ENCODE results near the gene GREB1. TPM values are rescaled to one million over a fixed set of nuclear protein-coding genes. Genes with fewer than 3 reads are reported as not detected.

GREB1 gene
- polyA plus RNA-seq, 1 donor from 2014 or later: 17.2 TPM

DNA sequence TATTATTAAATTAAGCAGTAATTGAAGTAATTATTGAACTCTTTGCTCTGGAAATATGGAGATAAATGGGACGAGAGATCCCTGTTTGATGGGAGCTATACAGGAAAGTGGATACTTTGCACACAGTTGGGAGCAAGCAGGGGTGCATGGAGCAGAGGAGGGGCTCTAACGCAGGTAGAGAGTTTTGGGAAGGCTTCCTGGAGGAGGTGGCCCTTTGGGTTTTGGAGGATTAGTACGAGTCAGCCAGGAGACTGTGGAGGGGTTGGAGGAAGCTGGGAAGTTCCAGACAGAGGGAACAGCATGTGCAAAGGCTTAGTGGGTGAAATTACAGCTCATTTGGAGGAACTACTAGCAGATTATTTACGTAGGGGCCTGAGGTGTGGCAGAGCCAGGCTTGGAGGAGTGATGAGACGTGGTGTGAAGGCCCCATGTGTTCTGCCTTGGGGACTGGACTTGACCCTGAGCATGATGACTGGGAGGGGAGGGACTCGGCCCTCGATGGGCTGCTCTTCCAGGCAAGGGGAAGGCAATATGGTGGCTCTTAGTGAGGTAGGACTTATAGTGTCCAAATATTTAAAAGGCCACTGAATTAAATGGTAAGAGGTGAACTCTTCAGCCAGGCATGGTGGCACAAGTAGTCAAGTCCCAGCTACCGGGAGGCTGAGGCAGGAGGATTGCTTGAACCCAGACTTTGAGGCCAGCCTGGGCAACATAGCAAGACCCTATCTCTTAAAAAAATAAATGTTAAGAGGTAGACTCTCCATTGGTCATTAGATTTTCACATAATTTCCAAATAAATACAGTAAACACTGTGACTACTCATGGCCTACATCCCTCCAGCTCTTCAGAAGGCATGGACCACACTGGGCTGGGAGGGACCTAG lies 30.2 kb downstream of the GREB1 start:
- Histone ChIP-seq H3K36me3 (ENCODE audit: insufficient read depth, low read length) (no peaks in the 10 kb centered on the region), H3K27me3 (ENCODE audit: insufficient read depth, low read depth, low read length) (no peaks in the 10 kb centered on the region), H3K4me2 (ENCODE audit: low read length) (no peak overlapping the region), H3K4me3 (ENCODE audit: low read length) (no peak overlapping the region), H3K27ac (ENCODE audit: low read length) (no peak overlapping the region), H2AFZ (ENCODE audit: low read depth, low read length) (no peak overlapping the region), H3K9ac (ENCODE audit: low read length) (no peak overlapping the region), H3K9me3 (ENCODE audit: low read length) (no peaks in the 10 kb centered on the region), H4K20me1 (ENCODE audit: insufficient read depth) (no peaks in the 10 kb centered on the region), H3F3A (ENCODE audit: insufficient read depth, low read length, poor library complexity, severe bottlenecking) (no peaks in the 10 kb centered on the region), H3K79me2 (replicated peaks; ENCODE audit: insufficient read depth, low read length) (no peaks in the 10 kb centered on the region), H3K9me2 (ENCODE audit: insufficient read depth, low read length) (no peaks in the 10 kb centered on the region)
- TF ChIP-seq MXI1 (conservative IDR thresholded peaks at IDR 0.05; ENCODE audit: poor library complexity, severe bottlenecking): no peak
- TF ChIP-seq, protein P1, sequence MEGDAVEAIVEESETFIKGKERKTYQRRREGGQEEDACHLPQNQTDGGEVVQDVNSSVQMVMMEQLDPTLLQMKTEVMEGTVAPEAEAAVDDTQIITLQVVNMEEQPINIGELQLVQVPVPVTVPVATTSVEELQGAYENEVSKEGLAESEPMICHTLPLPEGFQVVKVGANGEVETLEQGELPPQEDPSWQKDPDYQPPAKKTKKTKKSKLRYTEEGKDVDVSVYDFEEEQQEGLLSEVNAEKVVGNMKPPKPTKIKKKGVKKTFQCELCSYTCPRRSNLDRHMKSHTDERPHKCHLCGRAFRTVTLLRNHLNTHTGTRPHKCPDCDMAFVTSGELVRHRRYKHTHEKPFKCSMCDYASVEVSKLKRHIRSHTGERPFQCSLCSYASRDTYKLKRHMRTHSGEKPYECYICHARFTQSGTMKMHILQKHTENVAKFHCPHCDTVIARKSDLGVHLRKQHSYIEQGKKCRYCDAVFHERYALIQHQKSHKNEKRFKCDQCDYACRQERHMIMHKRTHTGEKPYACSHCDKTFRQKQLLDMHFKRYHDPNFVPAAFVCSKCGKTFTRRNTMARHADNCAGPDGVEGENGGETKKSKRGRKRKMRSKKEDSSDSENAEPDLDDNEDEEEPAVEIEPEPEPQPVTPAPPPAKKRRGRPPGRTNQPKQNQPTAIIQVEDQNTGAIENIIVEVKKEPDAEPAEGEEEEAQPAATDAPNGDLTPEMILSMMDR (IDR thresholded peaks at IDR 0.05; ENCODE audit: poor library complexity, severe bottlenecking): no peak
- no peak for TF ChIP-seq EP300 (conservative IDR thresholded peaks at IDR 0.05; ENCODE audit: poor library complexity, severe bottlenecking)
- TF ChIP-seq RAD21 (conservative IDR thresholded peaks at IDR 0.05): no peak
- TF ChIP-seq SMC3 (conservative IDR thresholded peaks at IDR 0.05; ENCODE audit: poor library complexity): no peak
- no peak for TF ChIP-seq POLR2AphosphoS5 (IDR thresholded peaks at IDR 0.05)
- TF ChIP-seq, protein P2, sequence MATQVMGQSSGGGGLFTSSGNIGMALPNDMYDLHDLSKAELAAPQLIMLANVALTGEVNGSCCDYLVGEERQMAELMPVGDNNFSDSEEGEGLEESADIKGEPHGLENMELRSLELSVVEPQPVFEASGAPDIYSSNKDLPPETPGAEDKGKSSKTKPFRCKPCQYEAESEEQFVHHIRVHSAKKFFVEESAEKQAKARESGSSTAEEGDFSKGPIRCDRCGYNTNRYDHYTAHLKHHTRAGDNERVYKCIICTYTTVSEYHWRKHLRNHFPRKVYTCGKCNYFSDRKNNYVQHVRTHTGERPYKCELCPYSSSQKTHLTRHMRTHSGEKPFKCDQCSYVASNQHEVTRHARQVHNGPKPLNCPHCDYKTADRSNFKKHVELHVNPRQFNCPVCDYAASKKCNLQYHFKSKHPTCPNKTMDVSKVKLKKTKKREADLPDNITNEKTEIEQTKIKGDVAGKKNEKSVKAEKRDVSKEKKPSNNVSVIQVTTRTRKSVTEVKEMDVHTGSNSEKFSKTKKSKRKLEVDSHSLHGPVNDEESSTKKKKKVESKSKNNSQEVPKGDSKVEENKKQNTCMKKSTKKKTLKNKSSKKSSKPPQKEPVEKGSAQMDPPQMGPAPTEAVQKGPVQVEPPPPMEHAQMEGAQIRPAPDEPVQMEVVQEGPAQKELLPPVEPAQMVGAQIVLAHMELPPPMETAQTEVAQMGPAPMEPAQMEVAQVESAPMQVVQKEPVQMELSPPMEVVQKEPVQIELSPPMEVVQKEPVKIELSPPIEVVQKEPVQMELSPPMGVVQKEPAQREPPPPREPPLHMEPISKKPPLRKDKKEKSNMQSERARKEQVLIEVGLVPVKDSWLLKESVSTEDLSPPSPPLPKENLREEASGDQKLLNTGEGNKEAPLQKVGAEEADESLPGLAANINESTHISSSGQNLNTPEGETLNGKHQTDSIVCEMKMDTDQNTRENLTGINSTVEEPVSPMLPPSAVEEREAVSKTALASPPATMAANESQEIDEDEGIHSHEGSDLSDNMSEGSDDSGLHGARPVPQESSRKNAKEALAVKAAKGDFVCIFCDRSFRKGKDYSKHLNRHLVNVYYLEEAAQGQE (IDR thresholded peaks at IDR 0.05; ENCODE audit: borderline replicate concordance): no peak
- TF ChIP-seq TAF1 (IDR thresholded peaks at IDR 0.05; ENCODE audit: low read depth): no peak
- TF ChIP-seq EZH2 (IDR thresholded peaks at IDR 0.05; ENCODE audit: borderline replicate concordance, insufficient read depth, low read length, poor library complexity, severe bottlenecking): no peak

DNA sequence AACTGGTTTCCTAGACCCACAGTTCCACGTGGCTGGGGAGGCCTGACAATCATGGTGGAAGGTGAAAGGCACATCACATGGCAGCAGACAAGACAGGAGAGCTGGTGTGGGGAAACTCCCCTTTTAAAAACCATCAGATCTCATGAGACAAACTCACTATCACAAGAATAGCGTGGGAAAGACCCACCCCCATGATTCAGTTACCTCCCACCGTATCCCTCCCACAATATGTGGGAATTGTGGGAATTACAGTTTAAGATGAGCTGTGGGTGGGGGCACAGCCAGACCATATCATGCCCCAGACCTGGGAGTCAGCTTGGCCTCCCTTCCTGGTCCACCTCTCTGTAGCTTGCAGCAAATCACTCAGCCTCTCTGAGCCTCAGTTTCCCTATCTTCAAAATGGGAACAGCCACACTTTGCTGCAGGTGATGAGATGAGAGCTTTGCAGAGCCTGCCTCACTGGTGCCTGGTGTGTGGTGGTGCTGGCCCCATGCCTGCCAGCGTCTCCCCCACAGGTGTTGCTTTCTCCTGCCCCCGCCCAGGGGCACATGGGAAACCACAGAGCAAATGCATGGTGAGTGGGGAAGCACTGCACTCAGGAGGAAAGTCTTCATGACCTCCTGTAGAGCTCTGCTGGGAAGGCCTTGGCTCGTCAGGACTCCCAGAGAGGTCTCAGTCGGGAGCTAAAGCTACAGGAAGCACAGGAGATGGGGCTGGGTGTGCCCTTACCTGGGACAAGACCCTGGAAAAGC lies 31.1 kb downstream of the GREB1 start:
- no peaks in the 10 kb centered on the region for H3K79me2 ChIP-seq (replicated peaks; ENCODE audit: insufficient read depth, low read length)
- H3K9me3 ChIP-seq (ENCODE audit: low read length): no peaks in the 10 kb centered on the region
- no peak overlapping the region for H3K4me3 ChIP-seq (ENCODE audit: low read length)
- no peaks in the 10 kb centered on the region for H3K36me3 ChIP-seq (ENCODE audit: insufficient read depth, low read length)
- no peak overlapping the region for H2AFZ ChIP-seq (ENCODE audit: low read depth, low read length)
- TF ChIP-seq EZH2 (IDR thresholded peaks at IDR 0.05; ENCODE audit: borderline replicate concordance, insufficient read depth, low read length, poor library complexity, severe bottlenecking): no peak
- TF ChIP-seq, protein P2 (IDR thresholded peaks at IDR 0.05; ENCODE audit: borderline replicate concordance): no peak
- no peak for TF ChIP-seq RAD21 (conservative IDR thresholded peaks at IDR 0.05)
- TF ChIP-seq SMC3 (conservative IDR thresholded peaks at IDR 0.05; ENCODE audit: poor library complexity): no peak
- no peak for TF ChIP-seq MXI1 (conservative IDR thresholded peaks at IDR 0.05; ENCODE audit: poor library complexity, severe bottlenecking)
- TF ChIP-seq EP300 (conservative IDR thresholded peaks at IDR 0.05; ENCODE audit: poor library complexity, severe bottlenecking): no peak
- no peak for TF ChIP-seq POLR2AphosphoS5 (IDR thresholded peaks at IDR 0.05)
- TF ChIP-seq TAF1 (IDR thresholded peaks at IDR 0.05; ENCODE audit: low read depth): no peak
- TF ChIP-seq, protein P1 (IDR thresholded peaks at IDR 0.05; ENCODE audit: poor library complexity, severe bottlenecking): no peak
- H4K20me1 ChIP-seq (ENCODE audit: insufficient read depth): no peaks in the 10 kb centered on the region
- H3K27me3 ChIP-seq (ENCODE audit: insufficient read depth, low read depth, low read length): no peaks in the 10 kb centered on the region
- no peaks in the 10 kb centered on the region for H3F3A ChIP-seq (ENCODE audit: insufficient read depth, low read length, poor library complexity, severe bottlenecking)
- H3K4me2 ChIP-seq (ENCODE audit: low read length): no peak overlapping the region
- H3K27ac ChIP-seq (ENCODE audit: low read length): no peak overlapping the region
- no peaks in the 10 kb centered on the region for H3K9me2 ChIP-seq (ENCODE audit: insufficient read depth, low read length)
- no peak overlapping the region for H3K9ac ChIP-seq (ENCODE audit: low read length)

Data from neural cell (in vitro differentiated cells).